HFFc6 (cell line): ENCODE results near the gene C10orf120. TPM values are rescaled to one million over a fixed set of nuclear protein-coding genes. Genes with fewer than 3 reads are reported as not detected.

ENCODE experiments used
- DNase-seq: peaks from one replicate; pipeline ENCODE4 v3.0.0-alpha.2; 2018
- H3K27ac Mint-ChIP-seq: 2 replicates; pipeline ENCODE4 v1.8.0; 2020; ENCODE audit warnings: mild to moderate bottlenecking, mixed read lengths
- H3K27me3 Mint-ChIP-seq: 2 replicates; pipeline ENCODE4 v1.8.0; 2021; ENCODE audit warnings: mild to moderate bottlenecking, moderate library complexity, mixed read lengths; ENCODE audit not compliant: insufficient read depth
- H3K36me3 Mint-ChIP-seq: 2 replicates; pipeline ENCODE4 v1.8.0; 2021; ENCODE audit warnings: low read depth, mixed read lengths
- H3K4me1 Mint-ChIP-seq: 2 replicates; pipeline ENCODE4 v1.8.0; 2020; ENCODE audit warnings: low read depth, mixed read lengths
- H3K4me3 Mint-ChIP-seq: 2 replicates; pipeline ENCODE4 v1.8.0; 2020; ENCODE audit warnings: mild to moderate bottlenecking, moderate library complexity, mixed read lengths
- H3K9me3 Mint-ChIP-seq: 2 replicates; pipeline ENCODE4 v1.8.0; 2020; ENCODE audit warnings: mild to moderate bottlenecking, mixed read lengths
- CTCF ChIP-seq: fragments of 200-600 bp; sonication (generic); IDR thresholded peaks from 2 replicates; pipeline ENCODE4 v1.5.0; 2021; ENCODE audit warnings: antibody characterized with exemption, mild to moderate bottlenecking
- total RNA-seq, 6 experiments: library from RNA; stranded (reverse); fragmentation: NEBNext Ultra II Directional; extraction: Animal tissue kit (Norgen Biotek cat#: 25700); gene quantifications; 2 replicates in 1 of 6; 3 replicates in 5 of 6; pipeline ENCODE4 v1.2.3, GENCODE V29; 2021

The C10orf120 gene
- total RNA-seq, 6 experiments from 2014 or later, result not detected

- H3K27me3 Mint-ChIP-seq, result no peaks in the 10 kb centered on the region; the same call in none of the 2 replicates
- DNase-seq, result no peak
- no peak overlapping the region for H3K4me3 Mint-ChIP-seq
Observed at GRCh38 chr10:122706467-122706866, 6.8 kb upstream of the C10orf120 start.

GRCh38 chr10:122703483-122704448 is 4.1 kb upstream of the C10orf120 start:
- Mint-ChIP-seq H3K36me3 (no peaks in the 10 kb centered on the region), H3K27me3 (no peaks in the 10 kb centered on the region; the same call in 1 of the 2 replicates), H3K4me1 (no peaks in the 10 kb centered on the region), H3K9me3 (no peaks in the 10 kb centered on the region), H3K27ac (no peak overlapping the region), H3K4me3 (no peak overlapping the region)
- TF ChIP-seq CTCF, result peak; percentile 83
- peak; percentile 16 for DNase-seq

More at GRCh38 chr10:122706467-122706866, 6.8 kb upstream of the C10orf120 start:
- TF ChIP-seq CTCF, result no peak
- Mint-ChIP-seq H3K4me1 (no peaks in the 10 kb centered on the region), H3K9me3 (no peaks in the 10 kb centered on the region), H3K36me3 (no peaks in the 10 kb centered on the region), H3K27ac (no peak overlapping the region)

DNA sequence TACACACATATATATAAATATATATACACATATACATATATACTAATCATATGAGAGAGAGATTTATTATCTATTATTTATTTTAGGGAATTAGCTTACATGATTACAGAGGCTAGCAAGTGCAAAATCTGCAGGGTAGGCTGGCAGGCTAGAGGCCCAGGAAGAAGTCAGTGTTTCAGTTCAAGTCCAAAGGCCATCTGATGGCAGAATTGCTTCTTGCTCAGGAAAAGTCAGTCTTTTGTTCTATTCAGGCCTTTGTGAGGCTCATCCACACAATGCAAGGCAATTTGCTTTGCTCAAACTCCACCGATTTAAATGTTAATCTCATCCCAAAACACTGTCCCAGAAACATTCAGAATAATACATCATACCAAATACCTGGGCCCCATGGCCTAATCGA is 2.6 kb upstream of the C10orf120 start:
- peaks cover 6% of the 10 kb centered on the region; the same call in 1 of the 2 replicates for H3K9me3 Mint-ChIP-seq
- H3K27ac Mint-ChIP-seq, result no peak overlapping the region
- H3K4me3 Mint-ChIP-seq, result no peak overlapping the region
- TF ChIP-seq CTCF, result no peak
- no peaks in the 10 kb centered on the region; the same call in 1 of the 2 replicates for H3K27me3 Mint-ChIP-seq
- no peaks in the 10 kb centered on the region for H3K36me3 Mint-ChIP-seq
- H3K4me1 Mint-ChIP-seq, result no peaks in the 10 kb centered on the region
- no peak for DNase-seq

DNA sequence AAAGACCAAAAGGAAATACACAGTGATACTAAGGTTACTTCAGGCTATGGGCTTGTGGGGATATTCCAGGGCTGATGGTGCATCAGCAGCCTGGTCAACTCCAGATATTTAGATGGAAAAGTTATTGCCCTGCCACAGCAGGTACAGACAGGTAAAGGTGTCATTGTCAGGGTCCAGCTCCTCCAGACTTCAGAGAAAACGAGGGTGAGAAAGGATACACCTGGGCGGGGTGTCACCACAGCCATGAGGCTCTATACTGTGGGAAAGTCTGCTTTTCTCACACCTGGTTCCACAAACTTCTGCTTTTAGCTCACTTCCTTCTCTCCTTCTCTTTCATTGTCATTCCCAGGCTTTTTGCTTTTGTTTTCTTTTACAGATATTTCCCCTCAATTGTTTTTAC is 2.0 kb upstream of the C10orf120 start:
- Mint-ChIP-seq H3K4me3 (no peak overlapping the region), H3K9me3 (peaks cover 6% of the 10 kb centered on the region; the same call in 1 of the 2 replicates), H3K4me1 (no peaks in the 10 kb centered on the region), H3K27me3 (no peaks in the 10 kb centered on the region; the same call in 1 of the 2 replicates), H3K36me3 (no peaks in the 10 kb centered on the region), H3K27ac (no peak overlapping the region)
- no peak for TF ChIP-seq CTCF
- DNase-seq, result no peak

- H3K4me3 Mint-ChIP-seq, result no peak overlapping the region
- peaks cover 6% of the 10 kb centered on the region; the same call in 1 of the 2 replicates for H3K9me3 Mint-ChIP-seq
- H3K36me3 Mint-ChIP-seq, result no peaks in the 10 kb centered on the region
- H3K27ac Mint-ChIP-seq, result no peak overlapping the region
- no peaks in the 10 kb centered on the region for H3K4me1 Mint-ChIP-seq
- no peaks in the 10 kb centered on the region for H3K27me3 Mint-ChIP-seq
- TF ChIP-seq CTCF, result no peak
- no peak for DNase-seq
Observed at GRCh38 chr10:122696687-122697086, 3.0 kb downstream of the C10orf120 start.
